Karpas-422 (cell line): Measurements from ENCODE around the gene BCL2L12. TPM values are rescaled to one million over a fixed set of nuclear protein-coding genes. Genes with fewer than 3 reads are reported as not detected.
A peak's percentile ranks its signal among the peaks of the same experiment; 100 is the strongest.

Experiments
- DNase-seq: peaks from one replicate; pipeline ENCODE4 v3.0.0-alpha.2; 2015
- H2AFZ ChIP-seq: fragments of 200-600 bp; sonication (generic); 2 replicates; pipeline ENCODE4 v1.6.1; 2014; ENCODE audit warnings: antibody characterized with exemption, low read length, mixed read lengths
- H3K27ac ChIP-seq: fragments of 200-600 bp; sonication (generic); 2 replicates; pipeline ENCODE4 v1.5.1; 2014; ENCODE audit warnings: mild to moderate bottlenecking, low read length, moderate library complexity
- H3K27me3 ChIP-seq: fragments of 200-600 bp; sonication (generic); 2 replicates; pipeline ENCODE4 v1.6.1; 2014; ENCODE audit warnings: low read length, mixed read lengths
- H3K36me3 ChIP-seq: fragments of 200-600 bp; sonication (generic); 2 replicates; pipeline ENCODE4 v1.6.1; 2014; ENCODE audit warnings: low read length, mixed read lengths; ENCODE audit not compliant: insufficient read depth
- H3K4me1 ChIP-seq: fragments of 200-600 bp; sonication (generic); 2 replicates; pipeline ENCODE4 v1.6.1; 2014; ENCODE audit warnings: mild to moderate bottlenecking, low read length, mixed read lengths
- H3K4me2 ChIP-seq: fragments of 200-600 bp; sonication (generic); 2 replicates; pipeline ENCODE4 v1.6.1; 2014; ENCODE audit warnings: low read length, low read depth, mild to moderate bottlenecking; ENCODE audit not compliant: poor library complexity, severe bottlenecking
- H3K4me3 ChIP-seq: fragments of 200-600 bp; sonication (generic); 2 replicates; pipeline ENCODE4 v1.5.1; 2014; ENCODE audit warnings: mild to moderate bottlenecking, antibody characterized with exemption, low read length, mixed read lengths
- H3K79me2 ChIP-seq: fragments of 200-600 bp; sonication (generic); 2 replicates; pipeline ENCODE4 v1.6.1; 2014; ENCODE audit warnings: mild to moderate bottlenecking, low read length, mixed read lengths
- H3K9ac ChIP-seq: fragments of 200-600 bp; sonication (generic); 2 replicates; pipeline ENCODE4 v1.6.0; 2014; ENCODE audit warnings: low read length
- H3K9me2 ChIP-seq: fragments of 200-600 bp; sonication (generic), shearing (Covaris generic); replicated peaks from 2 replicates; pipeline ENCODE4 v1.6.0; 2014; ENCODE audit warnings: mild to moderate bottlenecking, low read length, moderate library complexity; ENCODE audit not compliant: insufficient read depth
- H3K9me3 ChIP-seq: fragments of 300-700, 200-600 bp; sonication (generic); 2 replicates; pipeline ENCODE4 v1.6.1; 2014; ENCODE audit warnings: low read length, mixed read lengths
- H4K20me1 ChIP-seq: fragments of 200-600 bp; sonication (generic); 2 replicates; pipeline ENCODE4 v1.6.1; 2014; ENCODE audit warnings: mild to moderate bottlenecking, antibody characterized with exemption, low read length, low read depth; ENCODE audit not compliant: insufficient read depth
- total RNA-seq: library from RNA; depleted of rRNA; stranded (reverse); fragments of >200 nt; shearing (Covaris generic); gene quantifications from 2 replicates; pipeline ENCODE4 v1.2.3, GENCODE V29; 2014; ENCODE audit warnings: low replicate concordance

Gene BCL2L12
- total RNA-seq, 1 experiment from 2014 or later: 25.6 TPM

- H4K20me1 ChIP-seq: peaks cover 31% of the 10 kb centered on the region
- peak overlapping the region; percentile 92 for H3K4me3 ChIP-seq
- H3K27ac ChIP-seq: peak overlapping the region; percentile 91
- DNase-seq: peak; percentile 100
- H2AFZ ChIP-seq: no peak overlapping the region
- H3K4me1 ChIP-seq: peaks cover 65% of the 10 kb centered on the region
- no peaks in the 10 kb centered on the region for H3K27me3 ChIP-seq
- H3K9ac ChIP-seq: peak overlapping the region; percentile 98
- peaks cover 7% of the 10 kb centered on the region for H3K36me3 ChIP-seq
- H3K9me2 ChIP-seq: no peaks in the 10 kb centered on the region
- H3K4me2 ChIP-seq: peak overlapping the region; percentile 76
- H3K9me3 ChIP-seq: no peaks in the 10 kb centered on the region
- H3K79me2 ChIP-seq: peaks cover 44% of the 10 kb centered on the region
Observed at GRCh38 chr19:49676784-49677230, 11.1 kb downstream of the BCL2L12 start.

DNA sequence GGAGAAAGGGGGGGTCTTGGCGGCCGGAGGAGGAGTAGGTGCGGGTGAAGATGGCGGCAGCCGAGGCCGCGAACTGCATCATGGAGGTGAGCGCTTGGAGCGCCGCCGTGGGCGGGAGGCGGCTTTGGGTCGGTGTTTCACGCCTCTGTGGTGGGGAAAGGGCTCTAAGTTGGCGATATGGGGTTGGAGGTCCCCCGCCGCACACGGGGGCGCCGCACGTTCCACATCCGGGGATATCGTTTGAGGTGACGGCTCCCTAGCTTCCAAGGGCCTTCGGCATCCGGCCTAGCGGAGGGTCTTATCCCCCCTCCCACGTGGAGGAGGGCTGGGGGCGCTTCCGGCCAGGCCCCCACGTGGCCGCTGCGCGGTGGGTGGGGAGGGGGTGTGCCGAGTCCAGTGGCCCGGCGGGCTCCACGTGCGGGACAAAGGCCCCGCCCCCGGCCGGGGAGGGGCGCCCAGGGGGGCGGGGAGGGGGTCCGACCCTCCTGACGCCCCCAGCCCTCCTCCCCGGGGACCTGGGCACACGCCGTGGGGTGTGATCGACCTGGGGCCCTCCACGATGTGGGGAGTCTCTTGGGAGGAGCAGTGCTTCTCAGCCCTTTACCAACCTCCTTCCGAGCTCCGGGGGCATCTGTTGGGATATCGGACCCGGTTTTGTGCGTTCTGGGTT lies 11.6 kb downstream of the BCL2L12 start, which contains the start of gene PRMT1:
TSS of gene PRMT1 (plus strand) at position 41 of the 670 bp plus-strand sequence. CDS start at position 51, 10 bp downstream.
- H4K20me1 ChIP-seq: peaks cover 36% of the 10 kb centered on the region
- peaks cover 60% of the 10 kb centered on the region for H3K4me1 ChIP-seq
- DNase-seq: peak; percentile 92
- no peaks in the 10 kb centered on the region for H3K9me3 ChIP-seq
- peak within 1 kb of the TSS; percentile 98 for H3K9ac ChIP-seq
- no peaks in the 10 kb centered on the region for H3K27me3 ChIP-seq
- H3K4me3 ChIP-seq: peak within 1 kb of the TSS; percentile 92
- H3K9me2 ChIP-seq: no peaks in the 10 kb centered on the region
- H2AFZ ChIP-seq: no peak within 1 kb of the TSS
- H3K4me2 ChIP-seq: peak within 1 kb of the TSS; percentile 79
- H3K79me2 ChIP-seq: peaks cover 50% of the 10 kb centered on the region
- H3K27ac ChIP-seq: peak within 1 kb of the TSS; percentile 91
- peaks cover 13% of the 10 kb centered on the region for H3K36me3 ChIP-seq

DNA sequence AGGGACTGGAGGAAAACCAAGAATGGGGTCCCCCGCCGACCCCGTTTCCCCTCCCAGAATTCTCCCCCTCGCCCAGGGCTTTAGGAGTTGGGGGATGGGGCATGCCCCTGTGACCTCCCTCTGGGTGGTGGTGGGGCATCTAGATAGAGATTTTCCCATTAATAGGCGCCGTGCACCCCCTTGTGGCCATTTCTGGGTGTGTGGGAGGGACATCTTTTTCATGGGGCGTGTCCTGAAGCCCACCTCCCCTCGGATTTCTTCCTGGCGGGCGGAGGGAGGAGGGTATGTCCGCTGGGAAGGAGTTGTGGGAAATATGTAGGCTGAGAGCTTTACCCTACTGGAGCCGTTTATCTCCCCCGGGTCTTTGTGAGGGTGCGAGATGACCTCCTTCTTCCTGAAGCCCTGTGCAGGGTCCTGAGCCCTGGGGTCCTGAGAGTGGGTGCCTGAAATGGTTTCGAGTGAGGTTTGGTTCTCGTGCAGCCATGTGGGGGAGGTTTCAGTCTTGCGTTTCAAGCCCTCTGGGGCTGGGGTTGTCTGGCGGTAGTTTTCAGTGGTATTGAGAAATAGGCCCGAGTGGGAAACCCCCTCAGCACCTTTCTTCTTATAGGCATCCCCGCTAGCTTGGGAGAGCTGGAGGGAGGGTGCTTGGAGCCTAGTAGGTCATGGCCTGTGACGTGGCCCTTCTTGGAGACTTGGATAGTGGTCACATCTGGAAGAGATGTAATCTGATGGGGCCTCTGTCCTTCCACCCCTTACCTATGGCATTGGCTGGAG lies 12.4 kb downstream of the BCL2L12 start:
- Histone ChIP-seq H3K27ac (peak overlapping the region; percentile 91), H2AFZ (no peak overlapping the region), H3K4me1 (peaks cover 54% of the 10 kb centered on the region), H3K36me3 (peaks cover 18% of the 10 kb centered on the region), H3K4me2 (peak overlapping the region; percentile 76), H3K27me3 (no peaks in the 10 kb centered on the region), H3K4me3 (peak overlapping the region; percentile 92), H3K9me3 (no peaks in the 10 kb centered on the region), H3K79me2 (peaks cover 52% of the 10 kb centered on the region), H4K20me1 (peaks cover 37% of the 10 kb centered on the region), H3K9me2 (no peaks in the 10 kb centered on the region), H3K9ac (peak overlapping the region; percentile 98)
- peak; percentile 96 for DNase-seq

- DNase-seq: no peak
- Histone ChIP-seq H3K9me3 (no peaks in the 10 kb centered on the region), H3K36me3 (peaks cover 26% of the 10 kb centered on the region), H3K27ac (peak overlapping the region; percentile 32; the same call in 1 of the 2 replicates), H3K4me1 (peaks cover 43% of the 10 kb centered on the region), H3K9ac (peak overlapping the region; percentile 98), H3K9me2 (no peaks in the 10 kb centered on the region), H3K79me2 (peaks cover 52% of the 10 kb centered on the region), H3K27me3 (no peaks in the 10 kb centered on the region), H3K4me2 (peak overlapping the region; percentile 76), H3K4me3 (peak overlapping the region; percentile 92), H2AFZ (no peak overlapping the region), H4K20me1 (peaks cover 45% of the 10 kb centered on the region)
Observed at GRCh38 chr19:49678985-49679770, 13.4 kb downstream of the BCL2L12 start.

- Histone ChIP-seq H3K27ac (peak overlapping the region; percentile 32), H3K27me3 (no peaks in the 10 kb centered on the region), H3K9ac (peak overlapping the region; percentile 58), H3K9me2 (no peaks in the 10 kb centered on the region), H3K79me2 (peaks cover 52% of the 10 kb centered on the region), H3K4me3 (peak overlapping the region; percentile 92), H4K20me1 (peaks cover 50% of the 10 kb centered on the region), H3K4me1 (peaks cover 36% of the 10 kb centered on the region), H3K36me3 (peaks cover 32% of the 10 kb centered on the region), H2AFZ (no peak overlapping the region), H3K4me2 (peak overlapping the region; percentile 76), H3K9me3 (no peaks in the 10 kb centered on the region)
- peak; percentile 56 for DNase-seq
Observed at GRCh38 chr19:49679771-49680413, 14.2 kb downstream of the BCL2L12 start.

GRCh38 chr19:49680421-49681351 lies 15.0 kb downstream of the BCL2L12 start:
- Histone ChIP-seq H3K9ac (peak overlapping the region; percentile 58), H3K79me2 (peaks cover 52% of the 10 kb centered on the region), H2AFZ (no peak overlapping the region), H3K27ac (peak overlapping the region; percentile 32), H3K4me2 (peak overlapping the region; percentile 76), H3K9me3 (no peaks in the 10 kb centered on the region), H3K9me2 (no peaks in the 10 kb centered on the region), H3K36me3 (peaks cover 40% of the 10 kb centered on the region), H3K4me3 (peak overlapping the region; percentile 92), H4K20me1 (peaks cover 58% of the 10 kb centered on the region), H3K27me3 (no peaks in the 10 kb centered on the region), H3K4me1 (peaks cover 33% of the 10 kb centered on the region)
- peak; percentile 99 for DNase-seq

- DNase-seq: no peak
- Histone ChIP-seq H3K79me2 (peaks cover 52% of the 10 kb centered on the region), H3K27me3 (no peaks in the 10 kb centered on the region), H3K4me3 (no peak overlapping the region), H3K36me3 (peaks cover 46% of the 10 kb centered on the region), H3K9me2 (no peaks in the 10 kb centered on the region), H3K4me1 (peaks cover 29% of the 10 kb centered on the region), H3K4me2 (no peak overlapping the region), H3K27ac (no peak overlapping the region), H3K9ac (no peak overlapping the region), H4K20me1 (peaks cover 64% of the 10 kb centered on the region), H3K9me3 (no peaks in the 10 kb centered on the region), H2AFZ (no peak overlapping the region)
Observed at GRCh38 chr19:49681830-49682229, 16.1 kb downstream of the BCL2L12 start.
